Measurements from ENCODE around the gene POU4F3.

The POU4F3 gene

DNA sequence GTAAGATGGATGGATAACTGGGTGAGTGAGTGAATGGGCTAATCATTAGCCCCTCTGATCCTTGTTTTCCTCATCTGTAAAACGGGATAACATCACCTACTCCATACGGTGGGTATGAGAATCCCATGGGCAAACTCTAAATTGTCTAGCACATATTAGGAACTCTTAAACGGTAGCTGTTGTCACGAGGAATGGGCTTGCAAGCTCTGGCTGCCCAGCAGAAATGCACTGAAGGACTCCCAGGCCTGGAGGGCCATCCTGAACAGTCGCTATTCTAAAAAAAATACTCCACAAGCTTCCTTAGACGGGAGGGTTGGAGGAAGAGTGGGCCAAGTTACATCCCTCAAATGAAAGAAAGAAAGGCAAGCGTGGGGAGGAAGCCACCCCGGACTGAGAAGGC lies 711 bp upstream of the POU4F3 start:
- DNase-seq, result no peak
- intact Hi-C loops (cut with DNase I), result no loop called here

DNA sequence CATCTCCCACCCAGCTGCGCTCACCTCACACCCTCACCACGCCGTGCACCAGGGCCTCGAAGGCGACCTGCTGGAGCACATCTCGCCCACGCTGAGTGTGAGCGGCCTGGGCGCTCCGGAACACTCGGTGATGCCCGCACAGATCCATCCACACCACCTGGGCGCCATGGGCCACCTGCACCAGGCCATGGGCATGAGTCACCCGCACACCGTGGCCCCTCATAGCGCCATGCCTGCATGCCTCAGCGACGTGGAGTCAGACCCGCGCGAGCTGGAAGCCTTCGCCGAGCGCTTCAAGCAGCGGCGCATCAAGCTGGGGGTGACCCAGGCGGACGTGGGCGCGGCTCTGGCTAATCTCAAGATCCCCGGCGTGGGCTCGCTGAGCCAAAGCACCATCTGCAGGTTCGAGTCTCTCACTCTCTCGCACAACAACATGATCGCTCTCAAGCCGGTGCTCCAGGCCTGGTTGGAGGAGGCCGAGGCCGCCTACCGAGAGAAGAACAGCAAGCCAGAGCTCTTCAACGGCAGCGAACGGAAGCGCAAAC lies 1.1 kb downstream of the POU4F3 start:
- DNase-seq, result peak in 1 of 10 donors; percentile 81

DNA sequence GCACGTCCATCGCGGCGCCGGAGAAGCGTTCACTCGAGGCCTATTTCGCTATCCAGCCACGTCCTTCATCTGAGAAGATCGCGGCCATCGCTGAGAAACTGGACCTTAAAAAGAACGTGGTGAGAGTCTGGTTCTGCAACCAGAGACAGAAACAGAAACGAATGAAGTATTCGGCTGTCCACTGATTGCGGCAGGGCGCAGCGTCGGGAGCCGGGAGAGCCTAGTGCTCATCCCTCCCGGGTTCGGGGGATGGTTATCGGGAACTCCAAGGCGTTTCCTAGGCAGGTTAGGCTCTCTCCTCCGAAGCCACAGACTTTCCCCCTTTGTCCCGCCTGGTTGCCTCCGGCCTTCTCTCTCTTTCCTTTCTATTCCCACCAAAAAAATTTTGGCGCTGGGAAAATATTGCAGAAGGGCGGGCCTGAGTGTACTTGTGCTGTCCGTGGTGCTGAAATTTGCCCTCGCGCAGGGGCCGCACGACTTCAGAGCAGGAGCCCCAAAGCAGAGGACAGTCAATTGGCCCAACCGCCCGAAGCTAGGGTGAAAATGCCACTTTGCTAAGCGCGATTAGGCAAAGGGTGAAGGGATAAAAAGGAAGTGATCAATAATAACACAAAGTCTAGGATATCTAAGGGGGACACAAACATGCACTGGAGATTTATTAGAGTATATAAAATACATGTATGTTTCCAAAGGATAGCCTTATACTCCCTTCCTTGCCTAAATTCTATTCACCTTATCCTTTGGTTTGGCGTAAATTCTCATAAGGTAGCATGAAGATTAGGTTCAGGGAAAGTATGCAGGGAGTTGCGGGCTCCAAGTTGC lies 1.8 kb downstream of the POU4F3 start:
- DNase-seq, result peak in 4 of 10 donors; percentile 18 to 76 (median 42)
- intact Hi-C loops (cut with DNase I), result no loop called here

More for the DNA sequence above, 1.1 kb downstream of the POU4F3 start:
- intact Hi-C loops (cut with DNase I), result no loop called here

DNA sequence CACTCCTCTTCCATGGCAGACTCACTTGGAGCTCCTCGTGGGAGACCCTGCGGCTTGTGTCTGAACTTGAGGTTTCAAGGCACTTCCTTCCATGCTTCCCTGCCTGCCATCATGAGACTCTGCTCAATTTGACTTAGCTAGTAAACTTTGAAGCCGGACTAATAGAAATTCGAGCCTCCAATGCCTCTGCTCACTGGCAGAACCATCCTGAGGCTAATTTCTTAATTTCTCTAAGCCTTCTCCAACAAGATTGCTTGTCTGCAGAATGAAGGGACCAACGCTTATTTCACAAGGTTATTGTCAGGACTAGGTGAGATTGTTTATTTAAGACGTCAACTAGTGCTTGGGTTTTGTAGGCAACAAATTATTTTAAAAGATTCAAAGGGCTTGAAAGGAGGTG lies 3.2 kb downstream of the POU4F3 start:
- intact Hi-C loops (cut with DNase I), result no loop called here
- DNase-seq, result no peak

DNA sequence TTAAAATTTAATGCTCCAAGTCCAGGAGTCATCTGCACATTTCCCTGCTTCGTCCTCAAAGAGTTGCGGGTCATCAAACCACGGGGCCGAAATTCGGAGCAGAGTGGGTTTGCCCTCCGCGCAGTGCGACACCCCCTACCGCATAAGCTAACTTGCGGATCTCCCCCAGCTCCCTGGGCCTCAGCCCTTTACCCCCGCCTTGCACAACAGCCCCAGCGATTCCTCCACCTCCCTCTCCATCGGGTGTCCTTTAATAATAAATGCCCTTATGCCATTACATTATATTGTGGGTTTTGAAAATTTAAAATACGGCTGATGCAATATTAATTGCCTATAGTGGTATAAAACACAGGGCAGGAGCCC lies 3.9 kb downstream of the POU4F3 start:
- intact Hi-C loops (cut with DNase I), result no loop called here
- DNase-seq, result no peak

DNA sequence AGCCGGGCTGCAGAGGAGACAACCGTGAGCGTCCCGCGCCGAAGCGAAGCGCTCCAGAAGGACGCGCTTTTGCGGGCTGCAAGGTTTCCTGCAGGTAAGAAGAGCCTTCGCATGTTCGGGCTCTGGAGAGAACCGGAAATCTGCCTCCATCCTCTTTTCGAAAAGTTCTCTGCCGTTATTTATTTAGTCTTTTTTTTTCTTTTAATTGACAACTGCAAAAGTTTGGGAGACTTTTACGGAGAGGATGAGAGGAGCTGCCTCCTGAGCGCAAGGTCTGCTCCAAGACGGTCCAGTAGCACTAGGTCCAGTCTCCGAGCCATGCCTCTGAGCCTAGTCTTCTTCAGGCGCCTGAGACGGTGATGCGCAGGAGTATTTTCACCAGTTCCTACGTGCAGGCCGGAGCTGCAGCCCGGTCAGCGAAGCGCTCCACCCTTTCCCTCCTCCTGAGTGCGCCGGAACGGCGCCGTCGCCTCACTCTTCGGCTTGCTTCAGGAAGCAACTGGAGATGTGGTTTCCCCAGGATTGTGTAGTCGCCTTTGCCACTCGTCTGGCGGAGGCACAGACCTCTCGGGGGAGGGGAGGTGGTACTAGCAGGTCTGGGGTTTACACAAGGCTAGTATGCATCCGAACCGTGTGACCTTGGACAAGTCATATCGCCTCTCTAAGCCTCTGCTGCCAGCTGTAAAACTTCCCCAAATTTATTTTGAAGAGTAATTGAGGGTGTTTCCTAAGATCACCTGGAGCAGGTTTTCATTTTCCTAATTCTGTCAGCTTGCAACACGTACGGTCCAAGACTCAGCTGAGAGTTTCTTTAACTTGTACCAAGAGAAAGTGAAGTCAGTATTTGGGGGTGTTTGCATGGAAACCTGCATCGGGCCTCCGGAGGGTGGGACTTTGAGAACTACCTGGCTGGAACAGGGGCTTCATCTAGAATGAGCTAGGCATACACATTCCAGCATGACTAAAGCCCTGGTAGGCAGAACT lies 4.5 kb downstream of the POU4F3 start:
- no peak for DNase-seq
- intact Hi-C loops (cut with DNase I), result no loop called here

DNA sequence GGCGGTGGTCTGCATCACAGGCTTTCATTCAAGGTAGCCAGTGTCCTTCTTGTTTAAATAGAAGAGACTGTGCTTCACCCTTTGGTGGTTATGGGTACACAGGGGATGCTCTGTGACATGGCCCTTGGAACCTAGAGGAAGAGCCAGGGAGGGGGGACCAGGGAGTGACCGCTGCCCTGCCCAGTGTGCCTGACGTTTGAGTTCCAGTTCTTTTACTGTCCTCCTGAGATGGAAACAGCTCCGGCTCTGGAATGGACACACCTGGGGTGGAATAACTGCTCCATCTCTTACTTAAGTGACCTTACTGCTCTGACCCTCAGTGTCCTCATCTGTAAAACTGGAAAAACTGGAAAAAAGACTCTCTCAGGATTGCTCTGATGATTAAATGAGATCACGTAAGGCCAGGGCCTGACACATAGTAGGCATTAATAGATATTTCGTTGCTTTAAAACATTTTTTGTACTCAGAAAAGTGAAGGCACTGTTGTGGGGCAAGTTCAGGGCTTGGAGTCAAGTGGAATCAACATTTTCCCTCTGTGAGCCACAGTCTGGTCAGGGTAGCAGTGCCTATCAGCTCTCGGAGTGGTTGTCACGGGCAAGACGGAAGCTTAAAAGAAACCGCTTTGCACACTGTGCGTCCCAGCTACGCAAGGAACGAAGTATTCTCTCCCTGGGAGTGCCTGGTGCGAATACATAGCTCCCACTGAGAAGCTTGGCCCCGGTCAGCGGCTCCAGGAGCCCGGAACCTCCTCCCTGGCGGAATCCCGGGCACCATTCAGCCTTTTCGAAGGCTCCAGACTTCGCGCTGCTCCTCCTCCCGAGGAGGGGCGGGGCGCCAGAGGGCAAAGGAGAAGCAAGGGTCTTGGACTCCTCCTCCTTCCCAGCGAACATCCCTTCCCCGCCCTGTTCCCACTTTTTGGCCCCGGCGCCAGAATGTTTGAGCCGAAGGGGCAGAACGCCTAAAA lies 5.8 kb downstream of the POU4F3 start:
- intact Hi-C loops (cut with DNase I), result no loop called here
- DNase-seq, result no peak

DNA sequence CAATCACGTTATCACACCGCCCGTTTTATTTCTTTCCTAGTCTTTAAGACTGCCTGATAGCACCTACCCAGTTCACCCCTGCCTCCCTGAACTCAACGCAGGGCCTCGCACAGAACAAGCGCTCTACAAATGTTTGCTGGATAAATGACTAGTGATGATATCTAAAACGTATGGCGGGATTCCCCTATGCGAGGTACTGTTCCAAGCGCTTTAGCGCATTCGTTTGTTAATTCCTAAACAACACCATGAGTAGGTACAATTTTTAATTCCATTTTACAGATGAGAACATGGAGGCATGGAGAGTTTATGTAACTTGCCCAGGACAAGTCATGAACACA lies 6.6 kb downstream of the POU4F3 start:
- intact Hi-C loops (cut with DNase I), result no loop called here

DNA sequence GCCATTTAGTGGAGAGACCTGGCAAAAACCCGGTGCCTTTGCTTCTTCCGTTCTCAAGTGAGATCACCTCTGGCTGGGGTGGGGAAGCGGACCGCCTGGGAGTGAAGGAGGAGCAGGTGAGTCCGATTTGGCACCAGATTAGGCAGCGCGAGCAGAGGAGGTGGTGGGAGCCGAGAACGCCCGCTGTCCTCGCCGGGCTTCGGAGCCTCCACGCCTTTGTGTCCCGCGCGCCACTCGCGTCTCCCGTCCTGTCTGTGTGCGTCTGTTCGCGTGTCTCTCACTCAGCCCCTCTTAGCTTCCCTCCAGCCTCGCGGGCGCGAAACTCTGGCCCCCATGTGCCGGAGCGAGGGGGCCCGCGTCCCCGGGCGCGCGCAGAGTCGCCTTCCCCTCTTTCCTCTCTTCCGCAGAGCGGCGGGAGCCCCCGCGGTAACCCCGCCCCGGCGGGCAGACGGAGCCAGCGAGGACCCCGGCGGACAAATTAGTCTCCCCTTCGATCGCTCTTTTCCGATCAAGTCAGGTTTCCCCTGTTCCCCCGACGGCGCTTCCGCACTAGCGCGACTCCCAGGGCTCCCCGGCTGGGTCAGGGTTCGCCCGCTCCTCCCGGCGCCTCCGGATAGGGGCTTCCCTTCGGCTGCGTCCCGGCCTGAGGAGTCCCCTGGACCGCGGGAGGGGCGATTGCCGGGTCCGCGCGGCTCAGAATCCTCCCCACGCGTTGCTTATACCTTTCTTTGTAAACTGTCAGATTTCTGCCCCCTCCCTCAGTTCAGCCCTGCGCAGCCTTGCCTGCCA lies 7.1 kb downstream of the POU4F3 start:
- intact Hi-C loops (cut with DNase I), result no loop called here
- peak in 1 of 10 donors; percentile 66 for DNase-seq

More for the DNA sequence above, 6.6 kb downstream of the POU4F3 start:
- no peak for DNase-seq

DNA sequence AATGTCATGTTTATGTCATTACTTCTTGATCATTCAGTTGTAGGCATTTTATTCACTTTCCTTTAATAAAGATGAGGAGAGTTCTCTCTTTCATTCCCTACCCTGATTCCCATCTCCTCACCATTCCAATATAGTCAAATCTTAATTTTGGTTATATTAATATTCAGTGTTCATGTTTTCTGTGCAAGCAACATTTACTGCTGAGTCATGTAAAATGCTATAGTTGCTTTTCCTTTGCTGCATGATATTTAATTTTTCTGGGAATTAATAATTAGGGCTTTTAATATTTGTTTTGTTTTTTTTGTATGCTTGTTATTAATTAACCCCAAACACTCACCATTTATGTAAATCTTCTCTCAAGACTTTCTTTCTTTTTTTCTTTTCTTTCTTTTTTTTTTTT lies 18.5 kb downstream of the POU4F3 start:
- intact Hi-C loops (cut with DNase I), result no loop called here
- DNase-seq, result no peak

DNA sequence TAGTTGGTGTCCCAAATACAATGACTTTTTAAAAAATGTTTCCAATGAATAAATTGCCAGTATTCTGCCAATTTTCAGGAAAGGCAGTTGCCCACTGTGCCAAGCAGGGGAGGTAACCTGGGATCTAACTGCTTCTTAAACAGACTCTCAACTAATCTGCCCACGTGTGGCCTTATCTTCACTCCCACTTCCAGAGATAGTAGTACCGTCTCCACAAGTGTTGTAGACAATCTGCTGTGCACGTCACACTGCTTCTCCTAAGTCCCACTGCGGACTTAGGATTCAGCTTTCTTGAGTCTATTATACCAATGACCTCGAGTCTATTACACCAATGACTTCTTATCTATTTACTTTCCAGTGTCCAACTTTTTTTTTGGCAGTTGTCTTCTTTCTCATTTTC lies 21.2 kb downstream of the POU4F3 start:
- no peak for DNase-seq
- intact Hi-C loops (cut with DNase I), result no loop called here

DNA sequence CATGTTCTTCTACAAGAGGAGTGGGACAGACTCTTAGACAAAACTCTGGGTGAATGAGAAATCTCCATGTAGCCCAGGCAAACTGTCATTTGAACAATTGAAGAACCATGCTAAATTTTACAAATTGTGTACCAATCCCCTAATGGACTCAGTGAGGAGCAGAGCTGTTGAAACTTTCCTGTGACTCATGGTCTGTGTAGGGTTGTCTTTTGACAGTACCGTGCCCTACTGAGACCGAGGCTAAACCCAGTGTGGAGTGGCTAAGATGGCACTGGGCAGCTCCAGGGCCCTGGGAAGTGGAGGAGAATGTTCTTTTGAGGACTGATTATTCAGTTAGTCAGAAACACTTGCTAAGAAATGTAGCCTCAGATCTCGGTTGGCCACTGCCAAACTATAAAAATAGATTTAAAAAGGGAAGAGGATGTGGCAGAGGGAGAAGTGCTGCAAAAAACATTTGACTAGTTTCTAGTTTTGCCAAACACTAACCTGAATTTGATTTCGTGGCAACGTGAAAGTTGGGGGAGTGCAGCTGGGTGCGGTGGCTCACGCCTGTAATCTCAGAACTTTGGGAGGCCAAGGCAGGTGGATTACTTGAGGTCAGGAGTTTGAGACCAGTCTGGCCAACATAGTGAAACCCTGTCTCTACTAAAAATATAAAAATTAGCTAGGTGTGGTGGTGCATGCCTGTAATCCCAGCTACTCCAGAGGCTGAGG lies 24.7 kb downstream of the POU4F3 start:
- DNase-seq, result no peak
- intact Hi-C loops (cut with DNase I), result no loop called here

DNA sequence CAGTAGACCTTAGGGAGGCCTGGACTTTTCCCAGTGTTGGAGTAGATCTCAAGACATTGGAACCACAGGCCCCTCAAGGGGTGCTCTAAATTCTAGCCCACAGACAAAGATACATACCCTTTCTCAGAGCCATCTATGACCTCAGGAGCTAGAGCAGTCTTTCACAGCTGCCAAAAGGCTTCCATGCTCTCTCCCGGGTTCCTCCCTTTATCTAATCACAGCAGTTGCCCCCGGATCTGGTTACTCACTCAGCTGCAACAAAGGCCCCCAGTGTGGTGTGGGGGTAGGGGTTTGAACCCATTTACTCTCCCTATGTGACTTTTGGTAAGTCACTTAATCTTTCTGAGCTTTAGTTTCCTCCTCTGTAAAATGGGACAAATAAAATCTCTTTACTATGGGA lies 27.0 kb downstream of the POU4F3 start:
- no peak for DNase-seq
- intact Hi-C loops (cut with DNase I), result no loop called here

DNA sequence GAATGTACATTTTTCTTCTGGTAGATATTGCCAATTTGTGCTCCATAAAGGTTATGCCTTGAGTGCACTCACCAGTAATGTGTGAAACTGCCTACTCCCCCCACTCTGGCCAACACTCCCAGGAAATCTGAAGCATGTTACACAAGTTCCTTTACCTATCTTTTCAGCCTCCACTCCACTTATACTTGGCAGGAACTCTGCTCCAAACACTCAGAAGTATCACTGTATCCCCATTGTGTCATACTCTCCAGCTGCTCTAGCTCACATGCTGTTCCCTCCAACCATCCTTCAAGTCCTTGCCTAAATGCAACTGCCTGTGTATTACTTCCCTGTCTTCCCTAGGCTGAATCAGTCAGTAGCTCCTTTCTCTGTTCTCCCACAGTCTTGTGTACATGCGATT lies 28.3 kb downstream of the POU4F3 start:
- no peak for DNase-seq
- intact Hi-C loops (cut with DNase I), result no loop called here

DNA sequence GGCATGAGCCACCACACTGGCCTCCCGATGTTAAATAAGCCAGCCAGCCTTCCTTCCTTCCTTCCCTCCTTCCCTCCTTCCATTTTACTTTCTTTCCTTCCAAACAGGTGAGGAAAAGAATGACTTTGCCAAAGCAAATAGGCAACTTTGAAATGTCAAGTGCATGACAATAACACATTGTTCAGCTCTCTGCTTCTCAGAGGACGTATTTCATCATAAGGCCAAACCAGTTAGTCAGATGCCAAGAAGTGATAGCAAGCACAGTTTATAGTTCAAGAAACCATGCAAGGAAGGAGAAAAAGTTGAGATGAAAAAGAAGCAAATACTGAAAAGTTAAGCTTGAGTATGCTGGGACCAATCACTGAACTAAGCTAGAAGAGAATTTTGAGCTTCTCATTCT lies 29.5 kb downstream of the POU4F3 start:
- intact Hi-C loops (cut with DNase I), result no loop called here
- no peak for DNase-seq

DNA sequence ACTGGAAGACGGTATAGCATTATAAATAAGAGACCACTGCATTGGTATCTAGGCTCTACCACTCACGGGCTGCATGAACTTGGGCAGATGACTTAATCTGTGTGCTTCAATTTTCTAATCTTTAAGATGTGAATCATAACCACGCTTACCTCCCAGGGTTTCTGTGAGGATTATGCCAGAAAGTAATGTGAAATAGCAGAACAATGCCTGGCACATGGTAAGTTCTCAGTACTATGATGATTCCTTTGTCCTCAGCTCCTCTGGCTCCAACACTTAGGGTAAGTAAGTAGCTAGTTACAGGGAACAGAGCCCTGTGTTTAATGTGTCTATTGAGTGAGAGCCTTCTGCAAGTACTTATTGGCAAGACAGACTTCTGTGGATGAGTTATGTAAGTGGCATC lies 31.1 kb downstream of the POU4F3 start:
- intact Hi-C loops (cut with DNase I), result no loop called here

DNA sequence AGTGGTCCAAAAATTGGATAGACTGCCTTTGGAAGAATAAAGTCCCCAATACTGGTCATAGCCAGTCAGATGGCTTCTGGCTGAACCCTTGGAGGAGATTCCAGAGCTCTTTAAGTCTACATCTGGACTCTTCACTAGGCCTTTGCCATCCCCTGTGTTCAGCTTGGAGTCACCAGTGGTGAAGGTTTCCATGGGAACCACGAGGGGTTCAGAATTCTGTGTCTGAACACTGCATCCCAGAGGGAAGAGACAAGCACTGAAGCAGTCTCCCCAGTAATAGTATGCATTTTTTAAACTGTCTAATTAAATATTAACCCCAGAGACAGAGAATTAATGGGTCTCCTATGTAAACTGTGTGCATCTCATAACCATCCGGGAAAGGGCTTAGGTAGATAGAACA lies 38.2 kb downstream of the POU4F3 start:
- intact Hi-C loops (cut with DNase I), result no loop called here
- no peak for DNase-seq

More for the DNA sequence above, 31.1 kb downstream of the POU4F3 start:
- no peak for DNase-seq

DNA sequence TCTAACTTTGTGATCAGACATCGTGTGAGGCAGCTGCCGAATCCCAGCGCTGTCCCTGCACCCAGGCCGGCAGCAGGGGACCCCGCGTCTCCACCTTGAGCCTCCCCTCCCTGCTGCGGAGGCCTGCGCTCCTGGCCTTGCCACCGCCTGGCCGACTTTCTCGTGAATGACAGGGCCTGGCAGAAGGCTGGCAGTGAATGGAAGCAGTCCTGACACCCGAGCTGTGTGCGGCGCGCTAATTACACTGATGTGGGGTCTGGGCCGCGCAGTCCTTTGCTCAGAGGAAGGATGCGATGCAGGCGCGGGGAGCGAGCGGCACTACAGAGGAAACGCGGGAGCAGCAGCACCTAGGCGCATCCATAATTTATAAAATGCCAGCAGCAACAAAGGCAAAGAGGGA lies 40.3 kb downstream of the POU4F3 start:
- DNase-seq, result no peak

DNA sequence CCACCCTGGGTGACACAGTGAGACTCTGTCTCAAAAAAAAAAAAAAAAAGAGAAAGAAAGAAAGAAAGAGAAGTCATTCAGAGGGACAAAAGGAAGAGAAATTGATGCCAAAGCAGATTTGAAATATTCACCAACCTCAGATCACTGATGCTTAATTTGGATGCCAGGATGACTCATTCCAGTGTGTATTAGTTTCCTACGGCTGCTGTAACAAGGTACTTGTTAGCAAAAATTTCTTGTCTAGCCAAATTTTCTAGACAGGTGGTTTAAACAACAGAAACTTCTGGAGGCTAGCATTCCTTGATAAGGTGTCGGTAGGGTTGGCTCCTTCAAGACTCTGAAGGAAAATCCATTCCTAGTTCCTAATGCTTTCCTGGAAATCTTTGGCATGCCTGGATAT lies 42.1 kb downstream of the POU4F3 start:
- no peak for DNase-seq
- intact Hi-C loops (cut with DNase I), result no loop called here

More for the DNA sequence above, 40.3 kb downstream of the POU4F3 start:
- intact Hi-C loops (cut with DNase I), result no loop called here

Measured in posterior cingulate gyrus (tissue), 11 donors.